ENCODE data around the gene NEUROD2.

DNA sequence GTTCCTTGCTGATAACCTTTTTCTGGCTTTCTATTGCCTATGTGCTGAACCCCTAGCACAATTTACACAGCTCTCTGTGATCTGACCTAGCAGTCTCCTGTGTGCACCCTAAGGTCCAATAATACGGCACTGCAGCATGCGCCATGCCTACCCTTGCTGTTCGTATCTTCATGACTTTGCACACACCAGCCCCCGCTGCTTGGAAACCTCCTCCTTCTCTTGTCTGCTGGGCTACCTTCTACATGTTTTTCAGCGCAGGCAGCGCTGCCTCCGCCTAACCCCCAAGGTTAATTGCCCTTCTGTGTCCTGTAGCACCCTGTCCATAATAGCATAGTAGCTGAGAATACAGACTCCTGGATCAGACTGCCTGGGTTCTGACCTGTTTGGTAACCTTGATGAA lies 30.6 kb upstream of the NEUROD2 start:
- TF ChIP-seq POLR2AphosphoS5 (IDR thresholded peaks at IDR 0.05; ENCODE audit: low read depth, low read length): no peak
- TF ChIP-seq TAF1 (IDR thresholded peaks at IDR 0.05; ENCODE audit: borderline replicate concordance, insufficient read depth, low read length): no peak
- TF ChIP-seq, protein P1, sequence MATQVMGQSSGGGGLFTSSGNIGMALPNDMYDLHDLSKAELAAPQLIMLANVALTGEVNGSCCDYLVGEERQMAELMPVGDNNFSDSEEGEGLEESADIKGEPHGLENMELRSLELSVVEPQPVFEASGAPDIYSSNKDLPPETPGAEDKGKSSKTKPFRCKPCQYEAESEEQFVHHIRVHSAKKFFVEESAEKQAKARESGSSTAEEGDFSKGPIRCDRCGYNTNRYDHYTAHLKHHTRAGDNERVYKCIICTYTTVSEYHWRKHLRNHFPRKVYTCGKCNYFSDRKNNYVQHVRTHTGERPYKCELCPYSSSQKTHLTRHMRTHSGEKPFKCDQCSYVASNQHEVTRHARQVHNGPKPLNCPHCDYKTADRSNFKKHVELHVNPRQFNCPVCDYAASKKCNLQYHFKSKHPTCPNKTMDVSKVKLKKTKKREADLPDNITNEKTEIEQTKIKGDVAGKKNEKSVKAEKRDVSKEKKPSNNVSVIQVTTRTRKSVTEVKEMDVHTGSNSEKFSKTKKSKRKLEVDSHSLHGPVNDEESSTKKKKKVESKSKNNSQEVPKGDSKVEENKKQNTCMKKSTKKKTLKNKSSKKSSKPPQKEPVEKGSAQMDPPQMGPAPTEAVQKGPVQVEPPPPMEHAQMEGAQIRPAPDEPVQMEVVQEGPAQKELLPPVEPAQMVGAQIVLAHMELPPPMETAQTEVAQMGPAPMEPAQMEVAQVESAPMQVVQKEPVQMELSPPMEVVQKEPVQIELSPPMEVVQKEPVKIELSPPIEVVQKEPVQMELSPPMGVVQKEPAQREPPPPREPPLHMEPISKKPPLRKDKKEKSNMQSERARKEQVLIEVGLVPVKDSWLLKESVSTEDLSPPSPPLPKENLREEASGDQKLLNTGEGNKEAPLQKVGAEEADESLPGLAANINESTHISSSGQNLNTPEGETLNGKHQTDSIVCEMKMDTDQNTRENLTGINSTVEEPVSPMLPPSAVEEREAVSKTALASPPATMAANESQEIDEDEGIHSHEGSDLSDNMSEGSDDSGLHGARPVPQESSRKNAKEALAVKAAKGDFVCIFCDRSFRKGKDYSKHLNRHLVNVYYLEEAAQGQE (IDR thresholded peaks at IDR 0.05; ENCODE audit: insufficient read depth in 1 of 2, low read depth in 2 of 2, low read length in 2 of 2): no peak
- TF ChIP-seq SIN3A (IDR thresholded peaks at IDR 0.05; ENCODE audit: borderline replicate concordance, insufficient read depth, low read length): no peak

Measured in PFSK-1 (cell line).